Embryonic facial prominence (tissue), 1 donor: Measurements from ENCODE around the gene AJAP1.
"Not testable (repeated sequence)": the region's sequence is repeated elsewhere in the genome, so short reads cannot be mapped to it uniquely, and the experiment has no call there.

Experiments
- DNase-seq: peaks from one replicate; pipeline ENCODE4 v3.0.0-alpha.2; 2016; ENCODE audit errors: extremely low spot score

The AJAP1 gene

GRCh38 chr1:4653796-4654725, at the start of gene AJAP1:
Gene AJAP1, plus strand, starts transcription at chr1:4654609. Its CDS starts 817 bp downstream, at chr1:4655426.
- no peak for DNase-seq

GRCh38 chr1:4605158-4605557, 49.3 kb upstream of the AJAP1 start:
- DNase-seq: no peak

- no peak for DNase-seq
Observed at GRCh38 chr1:4611563-4612341, 42.7 kb upstream of the AJAP1 start.

- DNase-seq: no peak
Observed at GRCh38 chr1:4612991-4613390, 41.4 kb upstream of the AJAP1 start.

- DNase-seq: no peak
Observed at GRCh38 chr1:4613606-4614370, 40.6 kb upstream of the AJAP1 start.

- DNase-seq: no peak
Observed at GRCh38 chr1:4614371-4615137, 39.9 kb upstream of the AJAP1 start.

- no peak for DNase-seq
Observed at GRCh38 chr1:4615138-4615470, 39.3 kb upstream of the AJAP1 start.

GRCh38 chr1:4615501-4615900, 38.9 kb upstream of the AJAP1 start:
- DNase-seq: no peak

- DNase-seq: no peak
Observed at GRCh38 chr1:4616831-4617465, 37.5 kb upstream of the AJAP1 start.

- DNase-seq: no peak
Observed at GRCh38 chr1:4617506-4617905, 36.9 kb upstream of the AJAP1 start.

- not testable (repeated sequence) for DNase-seq
Observed at GRCh38 chr1:4618827-4619226, 35.6 kb upstream of the AJAP1 start.

- DNase-seq: no peak
Observed at GRCh38 chr1:4621646-4622045, 32.8 kb upstream of the AJAP1 start.

GRCh38 chr1:4622821-4623220, 31.6 kb upstream of the AJAP1 start:
- no peak for DNase-seq

GRCh38 chr1:4624141-4624715, 30.2 kb upstream of the AJAP1 start:
- no peak for DNase-seq

- DNase-seq: no peak
Observed at GRCh38 chr1:4624801-4625200, 29.6 kb upstream of the AJAP1 start.

- DNase-seq: no peak
Observed at GRCh38 chr1:4626061-4626460, 28.3 kb upstream of the AJAP1 start.

GRCh38 chr1:4626560-4627319, 27.7 kb upstream of the AJAP1 start:
- DNase-seq: no peak

- DNase-seq: no peak
Observed at GRCh38 chr1:4627353-4627752, 27.1 kb upstream of the AJAP1 start.

GRCh38 chr1:4628992-4629391, 25.4 kb upstream of the AJAP1 start:
- no peak for DNase-seq

- no peak for DNase-seq
Observed at GRCh38 chr1:4630561-4630960, 23.8 kb upstream of the AJAP1 start.
